Fibroblast of pulmonary artery (primary cell): ENCODE results near the gene CDH16.
"Not testable (repeated sequence)": the region's sequence is repeated elsewhere in the genome, so short reads cannot be mapped to it uniquely, and the experiment has no call there.

Source experiments
- DNase-seq: peaks from one replicate; pipeline ENCODE4 v3.0.0-alpha.2; 2010; ENCODE audit warnings: low read depth
- H3K4me3 ChIP-seq: replicated peaks from 2 replicates; pipeline ENCODE4 v1.5.1; 2011; ENCODE audit warnings: low read depth, mild to moderate bottlenecking, control low read depth, low read length, moderate library complexity
- TF ChIP-seq, protein P1 (sequence below): IDR thresholded peaks from 2 replicates; pipeline ENCODE4 v1.5.1; 2011; ENCODE audit warnings: mild to moderate bottlenecking, control low read depth, low read length, inconsistent platforms; ENCODE audit errors: missing control alignments

CDH16 gene

DNA sequence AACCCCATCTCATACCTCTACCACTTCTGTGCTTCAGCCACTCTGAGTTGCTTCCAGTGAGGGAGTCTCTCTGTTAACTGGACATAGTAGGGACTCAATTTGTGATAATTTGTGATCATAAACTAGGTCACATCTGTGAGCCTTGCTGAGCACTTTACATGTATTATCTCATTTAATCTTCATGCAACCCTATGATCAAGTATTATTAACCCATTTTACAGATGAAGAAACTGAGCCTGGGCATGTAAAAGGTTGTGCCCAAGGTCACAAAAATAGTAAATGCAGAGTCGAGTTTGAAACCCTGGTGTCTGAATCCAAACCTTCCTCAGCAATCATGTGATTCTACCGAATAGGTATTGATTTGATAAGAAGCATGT is 19.8 kb downstream of the CDH16 start:
- no peak overlapping the region for H3K4me3 ChIP-seq
- no peak for DNase-seq
- TF ChIP-seq, protein P1, sequence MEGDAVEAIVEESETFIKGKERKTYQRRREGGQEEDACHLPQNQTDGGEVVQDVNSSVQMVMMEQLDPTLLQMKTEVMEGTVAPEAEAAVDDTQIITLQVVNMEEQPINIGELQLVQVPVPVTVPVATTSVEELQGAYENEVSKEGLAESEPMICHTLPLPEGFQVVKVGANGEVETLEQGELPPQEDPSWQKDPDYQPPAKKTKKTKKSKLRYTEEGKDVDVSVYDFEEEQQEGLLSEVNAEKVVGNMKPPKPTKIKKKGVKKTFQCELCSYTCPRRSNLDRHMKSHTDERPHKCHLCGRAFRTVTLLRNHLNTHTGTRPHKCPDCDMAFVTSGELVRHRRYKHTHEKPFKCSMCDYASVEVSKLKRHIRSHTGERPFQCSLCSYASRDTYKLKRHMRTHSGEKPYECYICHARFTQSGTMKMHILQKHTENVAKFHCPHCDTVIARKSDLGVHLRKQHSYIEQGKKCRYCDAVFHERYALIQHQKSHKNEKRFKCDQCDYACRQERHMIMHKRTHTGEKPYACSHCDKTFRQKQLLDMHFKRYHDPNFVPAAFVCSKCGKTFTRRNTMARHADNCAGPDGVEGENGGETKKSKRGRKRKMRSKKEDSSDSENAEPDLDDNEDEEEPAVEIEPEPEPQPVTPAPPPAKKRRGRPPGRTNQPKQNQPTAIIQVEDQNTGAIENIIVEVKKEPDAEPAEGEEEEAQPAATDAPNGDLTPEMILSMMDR: no peak

DNA sequence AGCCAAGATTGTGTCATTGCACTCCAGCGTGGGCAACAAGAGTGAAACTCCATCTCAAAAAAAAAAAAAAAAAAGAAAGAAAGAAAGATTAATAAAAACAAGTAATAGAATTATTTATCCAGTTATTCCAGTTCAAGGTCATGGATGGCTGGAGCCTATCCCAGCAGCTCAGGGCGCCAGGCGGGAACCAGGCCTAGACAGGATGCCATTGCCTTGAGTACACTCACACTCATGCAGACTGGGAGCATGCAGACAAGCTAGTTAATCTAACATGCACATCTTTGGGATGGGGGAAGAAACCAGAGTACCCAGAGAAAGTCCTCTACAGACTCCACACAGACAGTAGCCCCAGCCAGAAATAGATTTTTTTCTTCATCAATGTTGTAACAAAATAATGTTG is 20.5 kb downstream of the CDH16 start:
- H3K4me3 ChIP-seq: no peak overlapping the region
- DNase-seq: no peak
- TF ChIP-seq, protein P1: no peak

DNA sequence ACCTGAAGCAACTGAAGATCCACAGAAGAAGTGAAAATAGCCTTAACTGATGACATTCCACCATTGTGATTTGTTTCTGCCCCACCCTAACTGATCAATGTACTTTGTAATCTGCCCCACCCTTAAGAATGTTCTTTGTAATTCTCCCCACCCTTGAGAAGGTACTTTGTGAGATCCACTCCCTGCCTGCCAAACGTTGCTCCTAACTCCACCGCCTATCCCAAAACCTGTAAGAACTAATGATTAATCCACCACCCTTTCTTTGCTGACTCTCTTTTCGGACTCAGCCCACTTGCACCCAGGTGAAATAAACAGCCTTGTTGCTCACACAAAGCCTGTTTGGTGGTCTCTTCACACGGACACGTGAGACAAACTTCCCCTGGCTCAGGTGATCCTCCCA is 22.0 kb downstream of the CDH16 start:
- not testable (repeated sequence) for H3K4me3 ChIP-seq, DNase-seq

DNA sequence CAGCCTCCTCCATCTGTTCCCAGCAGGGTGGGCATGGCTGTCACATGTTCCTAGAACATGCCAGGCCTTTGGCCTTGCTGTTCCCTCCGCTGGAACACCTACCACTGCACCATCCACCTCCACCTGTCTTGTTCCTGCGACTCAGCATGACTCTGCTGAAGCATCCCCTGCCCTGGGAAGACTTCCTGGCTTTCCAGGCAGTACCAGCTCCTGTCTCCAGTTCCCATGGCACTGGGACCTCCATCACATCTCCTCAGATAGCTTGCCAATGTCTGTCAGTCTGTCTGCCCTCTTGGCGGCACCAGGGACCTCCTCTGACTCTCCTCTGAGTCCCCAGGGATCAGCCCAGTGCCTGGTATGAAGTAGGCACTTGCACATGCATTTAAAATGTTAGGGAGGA is 22.7 kb downstream of the CDH16 start:
- DNase-seq: no peak
- TF ChIP-seq, protein P1: no peak
- no peak overlapping the region for H3K4me3 ChIP-seq

DNA sequence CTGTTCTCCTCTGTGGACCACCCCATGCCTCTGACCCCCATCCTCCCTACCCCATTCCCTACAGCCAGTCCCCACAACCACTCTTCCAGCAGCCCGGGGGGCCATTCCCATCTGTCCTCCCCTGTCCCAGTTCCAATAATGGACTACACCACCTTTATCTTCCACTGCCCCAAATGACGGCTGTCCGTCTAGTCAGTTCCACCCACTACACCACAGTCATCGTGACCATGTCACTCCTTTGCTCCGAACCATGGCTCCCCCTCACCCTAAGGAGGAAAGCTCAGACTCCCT is 23.1 kb downstream of the CDH16 start:
- TF ChIP-seq, protein P1: no peak
- no peak for DNase-seq
- H3K4me3 ChIP-seq: no peak overlapping the region

DNA sequence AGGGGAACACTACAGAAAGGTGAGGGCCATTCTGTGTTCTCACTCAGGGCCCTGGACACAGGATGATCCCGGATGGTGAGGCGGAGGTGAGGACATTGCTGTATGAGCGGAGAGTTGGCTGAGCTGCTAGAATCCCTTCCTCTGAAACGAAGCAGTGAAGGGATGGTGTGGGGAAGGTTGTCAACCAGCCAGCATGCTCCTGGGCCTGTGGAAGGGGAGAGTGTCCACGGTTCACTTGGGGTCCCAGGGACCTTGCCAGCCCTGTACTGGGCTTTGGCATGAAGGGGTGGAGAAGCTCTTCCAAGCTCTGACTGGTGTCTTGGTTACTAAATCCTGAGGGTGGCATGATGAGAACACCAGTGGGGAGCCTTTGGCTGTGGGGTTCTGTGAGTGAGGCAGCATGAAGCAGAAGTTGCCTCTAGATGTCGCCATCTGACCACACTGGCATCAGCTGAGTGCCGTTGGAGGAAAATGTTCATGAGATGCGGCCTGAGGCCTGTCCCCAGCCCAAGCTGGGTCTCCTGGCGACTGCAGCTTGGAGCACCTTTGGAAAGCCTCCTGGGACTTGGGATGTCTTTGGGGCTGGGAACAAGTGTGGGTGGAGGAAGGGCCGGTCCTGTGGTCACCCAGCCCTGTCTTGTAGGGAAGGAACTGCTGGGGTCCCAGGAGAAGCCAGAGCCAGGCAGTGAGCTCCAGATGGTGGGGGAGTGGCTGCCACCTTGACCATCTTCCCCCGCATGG is 23.6 kb downstream of the CDH16 start:
- no peak overlapping the region for H3K4me3 ChIP-seq
- peak; percentile 84 for DNase-seq
- TF ChIP-seq, protein P1: peak; percentile 86

DNA sequence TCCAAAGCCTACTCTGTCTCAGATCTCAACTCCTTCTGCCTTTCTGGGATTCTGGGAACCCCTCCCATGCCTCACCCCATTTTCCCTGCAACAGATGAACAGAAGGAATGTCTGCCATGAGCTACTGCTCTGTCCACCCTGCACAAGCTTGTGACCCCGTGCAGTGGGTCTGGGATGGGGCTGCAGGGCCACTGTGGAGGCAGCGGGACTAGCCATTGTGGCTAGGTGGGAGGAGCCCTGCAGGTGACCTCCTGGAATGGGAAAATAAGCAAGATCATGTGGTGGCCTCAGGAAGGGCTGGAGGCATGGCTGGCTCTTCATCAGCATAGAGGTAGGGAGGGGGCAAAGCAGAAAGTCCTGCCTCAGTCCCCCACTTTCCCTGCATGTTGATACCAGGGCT is 24.6 kb downstream of the CDH16 start:
- H3K4me3 ChIP-seq: no peak overlapping the region
- TF ChIP-seq, protein P1: no peak
- DNase-seq: no peak
